Kidney epithelial cell (primary cell): ENCODE results near the gene UXT. TPM values are rescaled to one million over a fixed set of nuclear protein-coding genes. Genes with fewer than 3 reads are reported as not detected.

Source experiments
- DNase-seq: peaks from one replicate; pipeline ENCODE4 v3.0.0-alpha.2; 2010; ENCODE audit warnings: low read depth
- H3K27me3 ChIP-seq: 2 replicates; pipeline ENCODE4 v1.6.0; 2011; ENCODE audit warnings: low read length; ENCODE audit not compliant: control insufficient read depth, insufficient read depth
- H3K36me3 ChIP-seq: 2 replicates; pipeline ENCODE4 v1.5.1; 2011; ENCODE audit warnings: low read length; ENCODE audit not compliant: control insufficient read depth, insufficient read depth
- H3K4me3 ChIP-seq: 2 replicates; pipeline ENCODE4 v1.5.1; 2011; ENCODE audit warnings: low read depth, mild to moderate bottlenecking, control low read depth, low read length
- total RNA-seq: library from RNA; depleted of rRNA; stranded (reverse); fragments of >200 nt; gene quantifications from 2 replicates; pipeline ENCODE4 v1.2.3, GENCODE V29; 2015
- TF ChIP-seq, protein P1 (sequence below): IDR thresholded peaks from 2 replicates; pipeline ENCODE4 v1.5.1; 2011; ENCODE audit warnings: mild to moderate bottlenecking, moderate library complexity, low read length, control low read depth, inconsistent platforms; ENCODE audit not compliant: insufficient read depth, poor library complexity, severe bottlenecking

UXT gene
- total RNA-seq, 1 donor from 2014 or later, result 165 TPM

DNA sequence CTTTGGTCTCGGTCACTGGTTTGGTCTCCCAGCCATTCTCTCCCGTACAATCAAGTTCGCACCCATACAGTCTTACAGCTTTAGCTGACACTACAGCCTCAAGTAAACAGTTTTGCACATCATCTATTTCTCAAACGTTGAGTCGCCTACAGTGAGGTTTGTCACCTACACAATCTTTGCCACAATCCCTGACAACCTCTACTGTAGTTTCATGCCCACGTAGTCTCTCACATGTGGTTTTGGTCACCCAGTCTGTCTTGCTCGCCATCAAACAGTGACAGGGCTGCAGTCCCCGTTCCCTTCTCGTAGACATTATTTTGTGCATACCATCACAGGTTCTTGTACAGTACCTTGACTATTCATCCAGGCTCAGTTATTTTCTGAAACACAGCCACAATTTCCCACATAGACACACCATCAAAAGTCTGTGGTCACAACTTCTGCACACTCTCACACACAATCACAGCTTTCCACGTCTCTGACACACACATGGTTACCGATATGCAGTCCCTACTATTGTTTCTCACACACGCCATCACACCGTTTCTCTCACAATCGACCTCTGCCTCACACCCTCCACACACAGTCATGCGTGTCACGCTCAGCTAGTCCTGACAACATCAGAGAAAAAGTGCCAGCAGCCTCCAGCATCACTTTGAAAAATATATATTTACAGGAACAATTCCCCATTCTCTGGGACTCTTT, 24.0 kb downstream of the UXT start:
- no peak for DNase-seq
- Histone ChIP-seq H3K4me3 (no peak overlapping the region), H3K36me3 (no peaks in the 10 kb centered on the region), H3K27me3 (no peaks in the 10 kb centered on the region)
- TF ChIP-seq, protein P1, sequence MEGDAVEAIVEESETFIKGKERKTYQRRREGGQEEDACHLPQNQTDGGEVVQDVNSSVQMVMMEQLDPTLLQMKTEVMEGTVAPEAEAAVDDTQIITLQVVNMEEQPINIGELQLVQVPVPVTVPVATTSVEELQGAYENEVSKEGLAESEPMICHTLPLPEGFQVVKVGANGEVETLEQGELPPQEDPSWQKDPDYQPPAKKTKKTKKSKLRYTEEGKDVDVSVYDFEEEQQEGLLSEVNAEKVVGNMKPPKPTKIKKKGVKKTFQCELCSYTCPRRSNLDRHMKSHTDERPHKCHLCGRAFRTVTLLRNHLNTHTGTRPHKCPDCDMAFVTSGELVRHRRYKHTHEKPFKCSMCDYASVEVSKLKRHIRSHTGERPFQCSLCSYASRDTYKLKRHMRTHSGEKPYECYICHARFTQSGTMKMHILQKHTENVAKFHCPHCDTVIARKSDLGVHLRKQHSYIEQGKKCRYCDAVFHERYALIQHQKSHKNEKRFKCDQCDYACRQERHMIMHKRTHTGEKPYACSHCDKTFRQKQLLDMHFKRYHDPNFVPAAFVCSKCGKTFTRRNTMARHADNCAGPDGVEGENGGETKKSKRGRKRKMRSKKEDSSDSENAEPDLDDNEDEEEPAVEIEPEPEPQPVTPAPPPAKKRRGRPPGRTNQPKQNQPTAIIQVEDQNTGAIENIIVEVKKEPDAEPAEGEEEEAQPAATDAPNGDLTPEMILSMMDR, result no peak

DNA sequence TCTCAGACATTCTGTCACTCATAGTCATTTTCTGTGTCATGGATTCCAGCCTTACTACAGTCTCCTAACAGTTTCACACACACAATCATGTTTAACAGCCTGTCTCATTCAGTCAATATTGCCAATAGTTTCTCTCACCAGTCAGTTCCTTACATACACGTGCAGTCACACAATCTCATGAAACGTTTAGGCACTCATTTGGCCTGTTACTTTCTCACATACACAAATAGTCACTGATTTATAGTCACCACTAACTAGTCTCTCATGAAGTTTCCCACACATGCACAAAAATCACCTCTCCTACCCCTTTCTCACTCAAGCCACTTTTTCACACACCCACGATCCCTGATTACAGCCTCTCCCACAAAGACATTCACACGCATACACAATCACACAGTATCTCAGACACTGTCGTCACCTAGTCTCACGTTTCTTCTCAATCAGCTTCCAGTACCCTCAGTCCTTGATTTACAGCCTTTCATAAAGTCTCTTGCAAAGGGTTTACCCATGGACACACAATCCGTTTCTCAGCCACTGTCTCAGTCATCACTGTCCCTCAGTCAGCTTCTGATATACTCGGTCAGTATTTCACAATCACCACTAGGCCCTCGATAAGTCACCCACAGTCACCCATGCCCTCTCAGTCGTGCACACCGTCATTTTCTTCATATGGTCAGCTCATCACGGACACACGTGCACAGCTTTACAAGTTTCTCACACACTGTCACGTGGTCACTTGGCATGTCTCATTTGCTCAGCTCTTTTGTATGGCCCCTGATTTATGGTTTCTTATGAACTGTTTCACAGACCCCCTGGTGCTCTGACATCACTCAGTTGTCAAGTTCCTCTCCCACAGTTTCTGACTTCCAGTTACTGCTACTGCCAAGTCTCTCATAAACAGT, 25.0 kb downstream of the UXT start:
- H3K4me3 ChIP-seq, result no peak overlapping the region
- no peak for DNase-seq
- H3K27me3 ChIP-seq, result no peaks in the 10 kb centered on the region
- H3K36me3 ChIP-seq, result no peaks in the 10 kb centered on the region
- TF ChIP-seq, protein P1, result no peak

DNA sequence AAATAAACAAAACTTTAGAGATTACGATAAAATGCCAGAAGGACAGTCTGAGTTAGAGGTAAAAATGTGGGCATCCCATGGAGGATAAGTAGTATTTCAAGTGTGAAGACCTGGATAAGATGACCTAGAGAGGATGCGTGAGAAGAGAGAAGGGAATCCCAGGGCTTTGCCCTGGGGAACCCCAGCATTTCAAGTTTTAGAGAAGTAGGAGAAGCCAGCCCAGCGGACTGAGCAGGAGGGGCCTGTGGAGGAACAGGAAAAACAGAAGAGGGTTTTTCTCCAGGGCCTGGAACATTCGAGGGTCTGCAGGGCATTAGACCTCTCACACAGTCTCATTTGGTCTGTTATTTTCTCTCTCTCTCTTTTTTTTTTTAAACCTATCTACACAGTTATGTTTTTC, 26.3 kb downstream of the UXT start:
- TF ChIP-seq, protein P1, result no peak
- no peak for DNase-seq
- Histone ChIP-seq H3K36me3 (no peaks in the 10 kb centered on the region), H3K27me3 (no peaks in the 10 kb centered on the region), H3K4me3 (no peak overlapping the region)

DNA sequence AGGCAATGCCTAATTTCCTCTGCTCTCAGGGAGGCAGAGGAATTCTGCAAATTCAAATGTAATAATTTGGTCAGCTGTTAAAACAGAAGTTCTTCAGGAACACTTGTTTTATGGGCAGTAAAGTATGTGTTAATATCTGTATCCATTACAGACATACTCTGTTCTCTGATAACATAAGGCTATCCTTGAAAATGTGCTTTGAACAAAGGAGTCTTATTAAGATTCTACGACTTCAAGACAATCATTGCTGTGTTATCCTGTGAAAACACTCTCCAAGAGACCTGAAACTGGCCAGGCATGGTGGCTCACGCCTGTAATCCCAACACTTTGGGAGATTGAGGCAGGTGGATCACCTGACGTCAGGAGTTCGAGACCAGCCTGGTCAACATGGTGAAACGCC, 27.3 kb downstream of the UXT start:
- no peak for DNase-seq
- TF ChIP-seq, protein P1, result no peak
- Histone ChIP-seq H3K27me3 (no peaks in the 10 kb centered on the region), H3K4me3 (no peak overlapping the region), H3K36me3 (no peaks in the 10 kb centered on the region)

DNA sequence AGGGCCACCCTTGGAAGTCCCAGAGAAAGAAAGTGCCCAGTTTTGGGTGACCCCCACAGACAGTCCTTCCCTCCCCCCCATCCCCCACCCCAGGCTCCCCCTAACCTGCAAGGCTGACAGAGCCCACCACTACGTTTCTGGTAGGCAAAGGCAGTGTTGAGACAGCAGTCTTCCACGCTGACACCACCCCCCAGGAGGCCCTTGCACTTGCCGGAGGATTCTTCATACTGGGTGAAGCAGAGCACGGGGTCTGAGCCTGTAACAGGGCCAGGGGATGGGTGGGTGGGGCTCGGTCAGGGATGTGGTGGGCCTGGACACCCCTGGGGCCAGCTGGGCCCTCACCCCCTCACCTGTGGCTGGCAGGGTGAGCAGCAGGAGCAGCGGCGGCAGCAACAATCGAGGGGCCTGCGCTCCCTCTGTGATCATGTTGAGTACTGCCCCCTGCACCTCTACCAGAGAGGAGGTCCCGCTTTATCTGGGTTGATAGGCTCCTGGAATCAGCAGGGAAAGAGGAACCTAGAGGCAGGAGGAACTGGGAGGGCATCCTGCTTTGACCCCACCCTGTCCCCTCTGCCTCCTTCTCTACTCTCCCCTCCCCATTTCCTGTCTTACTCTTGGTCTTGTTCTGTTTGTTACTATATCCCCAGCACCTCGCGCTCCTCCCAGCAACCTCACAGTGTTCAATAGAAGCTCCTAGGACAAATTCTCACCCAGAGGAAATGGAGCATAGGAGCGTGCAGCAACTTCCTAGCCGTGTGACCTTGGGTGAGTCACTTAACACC, 29.4 kb downstream of the UXT start, which contains the start of gene CFP:
Gene CFP, minus strand, starts transcription at position 512 of the 782 bp plus-strand sequence. Its CDS starts 86 bp downstream, at position 426.
- TF ChIP-seq, protein P1, result no peak
- Histone ChIP-seq H3K4me3 (no peak within 1 kb of the TSS), H3K36me3 (no peaks in the 10 kb centered on the region), H3K27me3 (no peaks in the 10 kb centered on the region)
- DNase-seq, result no peak
